Measurements from ENCODE around the gene MAP3K14. TPM values are rescaled to one million over a fixed set of nuclear protein-coding genes. Genes with fewer than 3 reads are reported as not detected.

MAP3K14 gene
- total RNA-seq, 1 donor from 2014 or later: 9.2 TPM

DNA sequence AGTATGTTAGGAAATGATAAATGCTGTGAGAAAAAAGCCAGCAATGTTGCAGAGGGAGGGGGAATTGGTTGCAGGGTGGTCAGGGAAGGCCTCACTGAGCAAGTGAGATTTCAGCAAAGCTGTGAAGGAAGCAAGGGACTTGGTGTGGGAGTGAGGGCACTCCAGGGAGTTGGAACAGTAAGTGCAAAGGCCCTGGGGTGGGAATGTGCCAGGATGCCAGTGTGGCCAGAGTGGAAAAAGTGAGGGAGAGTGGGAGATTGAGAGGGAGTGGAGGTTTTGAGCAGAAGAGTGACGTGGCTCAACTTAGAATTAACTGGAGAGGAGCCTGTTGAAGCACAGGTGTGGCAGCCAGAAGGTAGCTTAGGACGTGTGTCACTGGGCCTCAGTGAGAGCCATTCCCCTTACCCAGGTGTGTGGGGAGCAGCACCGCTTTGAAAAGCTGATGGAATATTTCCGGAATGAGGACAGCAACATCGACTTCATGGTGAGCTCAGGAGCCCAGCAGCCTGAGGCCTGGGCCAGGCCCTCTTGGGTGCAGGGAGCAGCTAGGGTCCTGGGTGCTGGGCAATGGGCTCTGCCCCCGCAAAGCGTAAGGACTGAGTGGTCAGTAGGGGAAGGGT, 78.6 kb downstream of the MAP3K14 start:
- DNase-seq (ENCODE audit: low read depth): no peak

DNA sequence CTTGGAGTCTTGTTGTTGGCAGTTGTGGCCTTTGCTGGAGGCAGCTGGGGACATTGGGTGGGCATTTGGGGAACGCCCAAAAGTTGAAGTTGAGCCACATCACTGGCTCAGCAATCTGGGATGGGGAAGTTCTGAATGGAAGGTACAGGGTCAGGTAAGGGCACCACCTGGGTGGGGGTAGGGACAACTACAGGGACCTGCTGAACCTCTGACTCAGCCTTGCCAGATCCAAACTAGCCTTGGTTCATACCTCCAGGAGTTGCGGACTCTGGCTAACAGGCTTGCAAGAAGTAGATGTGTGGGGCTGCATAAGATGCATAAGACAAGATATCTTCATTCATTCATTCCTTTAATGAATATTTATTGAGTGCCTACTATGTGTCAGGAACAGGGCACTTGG, 79.1 kb downstream of the MAP3K14 start:
- DNase-seq (ENCODE audit: low read depth): no peak

DNA sequence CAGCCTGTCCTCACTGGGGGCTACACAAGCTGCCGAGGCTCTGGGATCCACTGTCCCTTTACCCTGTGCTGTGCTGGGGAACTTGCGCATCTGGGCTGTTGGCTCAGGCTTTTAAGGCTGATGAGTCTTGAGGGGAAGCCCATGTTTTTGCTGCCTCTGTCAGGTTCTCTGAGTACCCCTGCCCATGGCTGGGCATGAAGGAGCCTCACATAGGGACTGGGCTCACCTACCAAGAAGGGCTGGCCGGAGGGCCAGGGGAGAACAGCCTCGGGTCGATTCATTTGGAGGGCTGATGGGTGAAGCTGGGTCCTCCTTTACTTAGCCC, 80.6 kb downstream of the MAP3K14 start:
- no peak for DNase-seq (ENCODE audit: low read depth)

GRCh38 chr17:45235416-45236281, 81.2 kb downstream of the MAP3K14 start:
- DNase-seq (ENCODE audit: low read depth): peak; percentile 80

- peak; percentile 41 for DNase-seq (ENCODE audit: low read depth)
Measured at GRCh38 chr17:45234641-45235415, 82.0 kb downstream of the MAP3K14 start.

- no peak for DNase-seq (ENCODE audit: low read depth)
Measured at GRCh38 chr17:45233423-45233924, 83.3 kb downstream of the MAP3K14 start.

GRCh38 chr17:45232514-45233422, 84.1 kb downstream of the MAP3K14 start:
- no peak for DNase-seq (ENCODE audit: low read depth)

GRCh38 chr17:45231481-45232116, 85.2 kb downstream of the MAP3K14 start:
- peak; percentile 61 for DNase-seq (ENCODE audit: low read depth)

GRCh38 chr17:45230787-45231480, 85.9 kb downstream of the MAP3K14 start:
- peak; percentile 94 for DNase-seq (ENCODE audit: low read depth)

- no peak for DNase-seq (ENCODE audit: low read depth)
Measured at GRCh38 chr17:45230410-45230786, 86.4 kb downstream of the MAP3K14 start.

- peak; percentile 89 for DNase-seq (ENCODE audit: low read depth)
Measured at GRCh38 chr17:45229681-45230409, 87.0 kb downstream of the MAP3K14 start.

DNA sequence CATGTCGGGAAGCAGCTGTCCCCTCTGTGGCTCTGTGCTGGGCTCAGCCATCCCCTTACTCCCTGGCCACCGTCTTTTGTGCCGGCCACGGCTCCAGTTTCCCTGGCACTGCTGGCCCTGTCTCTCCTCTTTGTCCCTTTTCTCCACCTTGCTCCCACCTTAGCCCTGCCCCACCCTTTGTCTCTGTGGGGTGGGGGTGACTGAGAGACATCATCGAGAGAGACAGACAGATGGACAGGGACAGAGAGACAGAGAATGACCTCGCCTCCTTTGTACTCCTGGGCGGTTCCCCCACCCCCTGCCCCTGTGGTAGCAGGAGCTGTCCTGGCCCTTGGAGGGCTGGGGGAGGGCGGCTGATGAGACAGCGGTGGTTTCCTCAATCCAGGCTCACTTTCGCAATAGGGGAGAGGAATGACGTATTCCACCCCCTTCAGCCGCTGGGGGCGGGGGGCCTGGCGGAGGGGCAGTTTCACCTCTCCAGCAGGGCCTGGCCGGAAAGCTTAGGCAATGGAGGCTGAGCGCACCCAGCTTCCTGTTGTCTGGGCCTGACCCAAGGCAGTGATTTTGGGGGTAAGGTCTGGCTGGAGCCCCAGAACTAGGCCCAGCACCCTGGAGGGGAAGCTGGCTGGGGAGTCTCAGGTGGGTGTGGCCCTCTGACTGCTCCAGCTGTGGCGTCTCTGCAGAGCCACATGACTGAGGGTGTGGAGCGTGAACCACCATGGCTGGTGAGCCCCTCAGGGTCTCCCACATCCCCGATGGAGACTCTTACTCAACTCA, 87.9 kb downstream of the MAP3K14 start:
- DNase-seq (ENCODE audit: low read depth): peak; percentile 97

GRCh38 chr17:45227926-45228762, 88.7 kb downstream of the MAP3K14 start:
- DNase-seq (ENCODE audit: low read depth): peak; percentile 94

DNA sequence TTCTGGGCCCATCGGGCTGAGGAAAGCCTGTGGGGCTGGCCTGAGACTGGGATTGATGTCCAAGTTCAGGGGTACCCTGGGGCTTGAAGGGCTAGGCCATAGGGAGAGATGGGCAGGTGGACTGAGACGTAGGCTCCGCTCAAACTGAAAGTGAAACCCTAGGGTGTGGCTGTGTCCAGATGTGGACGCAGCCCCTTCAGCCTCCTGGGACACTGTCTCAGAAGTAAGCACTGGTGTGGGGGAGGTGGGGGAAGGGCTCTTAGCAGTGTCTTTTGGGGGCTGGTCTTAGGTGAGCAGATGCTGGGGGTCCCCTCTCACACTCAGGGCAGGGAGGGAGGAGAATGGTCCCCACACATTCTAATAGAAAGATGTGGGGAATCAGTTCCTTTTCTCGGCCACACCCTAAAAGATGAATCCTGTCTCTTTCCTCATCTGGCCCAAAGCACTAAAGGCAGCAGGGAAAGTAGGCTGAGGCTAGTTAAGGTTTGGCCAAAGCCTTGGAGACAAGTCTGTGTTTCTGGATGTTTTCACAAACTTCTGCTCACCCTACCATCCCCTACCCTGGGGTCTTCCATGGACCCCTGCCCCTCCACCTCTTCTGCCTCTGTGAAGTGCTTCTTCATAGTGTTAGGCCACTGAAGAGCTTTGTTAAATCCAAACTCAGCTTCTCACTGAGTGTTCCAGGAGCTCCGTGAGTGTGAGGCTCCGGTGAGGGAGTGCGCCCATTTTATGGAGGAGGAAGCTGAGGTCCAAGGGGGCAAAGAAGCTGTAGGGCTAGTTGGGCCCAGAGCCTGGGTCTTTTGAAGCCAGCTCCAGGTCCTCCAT, 89.5 kb downstream of the MAP3K14 start:
- DNase-seq (ENCODE audit: low read depth): peak; percentile 32

DNA sequence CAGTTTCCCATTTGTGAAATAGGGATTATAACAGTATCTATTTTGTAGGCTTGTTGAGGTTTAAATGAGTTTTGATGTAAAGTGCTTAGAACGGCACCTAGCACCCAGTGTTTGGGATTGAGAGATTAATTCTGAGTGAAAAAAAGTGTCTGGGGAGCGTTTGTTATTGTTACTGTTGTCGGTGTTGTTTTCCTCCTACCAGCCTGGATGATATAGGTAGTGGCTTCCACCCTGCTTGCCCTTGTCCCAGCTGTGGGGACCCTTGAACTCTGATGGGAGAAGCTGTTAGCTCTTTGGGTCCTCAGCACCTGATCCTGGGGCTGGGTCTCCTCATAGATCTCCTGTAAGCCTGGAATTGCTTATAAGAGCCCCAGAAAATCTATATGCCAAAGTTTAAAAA, 90.2 kb downstream of the MAP3K14 start:
- DNase-seq (ENCODE audit: low read depth): no peak

- peak; percentile 50 for DNase-seq (ENCODE audit: low read depth)
Measured at GRCh38 chr17:45225964-45226530, 90.8 kb downstream of the MAP3K14 start.
